Measurements from ENCODE around the gene OR10T2. TPM values are rescaled to one million over a fixed set of nuclear protein-coding genes. Genes with fewer than 3 reads are reported as not detected.

The OR10T2 gene
- total and polyA plus RNA-seq, 2 donors (not counting 3 experiments of a cell fraction or from before 2014, with no cell fraction given): not detected

DNA sequence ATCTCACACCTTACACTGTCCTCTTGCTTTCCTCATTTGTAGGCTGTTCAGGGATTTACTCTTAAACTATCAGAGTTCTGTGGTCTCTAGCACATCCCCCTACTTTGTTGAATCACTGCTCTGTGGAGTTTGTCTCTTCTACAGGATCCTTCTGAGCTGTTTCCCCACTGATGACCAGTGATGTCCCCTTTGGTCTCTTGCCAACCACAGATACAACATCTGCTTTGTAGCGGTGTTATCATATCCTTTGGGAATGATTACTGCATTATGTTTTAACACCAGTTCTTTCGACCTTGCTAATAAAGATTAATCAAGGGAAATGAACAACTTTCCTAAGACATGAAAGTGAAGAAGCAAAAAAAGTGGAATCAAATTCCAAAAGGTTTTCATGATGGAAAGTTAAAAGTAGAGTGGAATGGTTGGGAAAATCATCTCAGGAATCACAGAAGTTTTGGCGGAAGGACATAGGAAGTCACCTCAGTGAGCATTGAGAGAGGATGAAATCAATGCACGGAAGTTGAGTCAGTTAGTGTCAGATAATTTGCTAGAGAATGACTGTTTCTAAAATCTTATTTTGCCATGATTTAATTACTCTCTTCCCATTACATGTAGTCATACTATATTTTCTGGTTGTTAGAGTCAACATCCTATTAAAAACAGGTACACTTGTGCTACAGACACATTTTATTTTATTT lies 15.5 kb upstream of the OR10T2 start:
- Histone ChIP-seq H4K20me1 (replicated peaks; ENCODE audit: control insufficient read depth, extremely low read depth, insufficient read depth, low read length) (no peaks in the 10 kb centered on the region), H3K9me1 (replicated peaks; ENCODE audit: control insufficient read depth, extremely low read depth, insufficient read depth, low read length) (no peaks in the 10 kb centered on the region), H3K79me2 (ENCODE audit: control insufficient read depth, insufficient read depth, low read length) (no peaks in the 10 kb centered on the region), H3K36me3 (ENCODE audit: control insufficient read depth in 2 of 2, extremely low read depth in 1 of 2, insufficient read depth in 2 of 2, low read length in 2 of 2) (no peaks in the 10 kb centered on the region), H3K4me2 (ENCODE audit: insufficient read depth, low read length) (no peak overlapping the region), H3K27ac (ENCODE audit: insufficient read depth, low read depth, low read length) (no peak overlapping the region), H3K27me3 (ENCODE audit: control insufficient read depth in 2 of 2, insufficient read depth in 2 of 2, low read length in 2 of 2) (no peaks in the 10 kb centered on the region), H3K4me3 (replicated peaks in 1 of 3; ENCODE audit: insufficient read depth in 1 of 3, low read depth in 1 of 3, low read length in 3 of 3) (no peak overlapping the region), H3K9ac (replicated peaks; ENCODE audit: extremely low read depth, insufficient read depth, low read length) (no peak overlapping the region), H3K9me3 (replicated peaks; ENCODE audit: control insufficient read depth, insufficient read depth, low read length) (no peaks in the 10 kb centered on the region), H3K4me1 (ENCODE audit: control insufficient read depth, extremely low read depth, insufficient read depth, low read length) (no peaks in the 10 kb centered on the region), H2AFZ (ENCODE audit: low read depth, low read length) (no peak overlapping the region)
- intact Hi-C loops (cut with micrococcal nuclease): no loop called here
- DNase-seq (ENCODE audit: low read depth, low spot score): no peak
- FAIRE-seq: no peak
- dilution Hi-C loops (cut with MboI; ENCODE audit: extremely low pct_ligation_motif_present, low sequenced_read_pairs): no loop called here
- no peak for TF ChIP-seq MAX (IDR thresholded peaks at IDR 0.05; ENCODE audit: insufficient read depth, insufficient read length)
- no peak for TF ChIP-seq MYC (IDR thresholded peaks at IDR 0.05; ENCODE audit: low read depth, low read length)
- TF ChIP-seq GATA2 (IDR thresholded peaks at IDR 0.05; ENCODE audit: insufficient read depth, insufficient read length, low read depth, low read length): no peak
- TF ChIP-seq FOS (IDR thresholded peaks at IDR 0.05; ENCODE audit: borderline replicate concordance, insufficient read depth, low read length): no peak
- no peak for TF ChIP-seq EZH2 (IDR thresholded peaks at IDR 0.05; ENCODE audit: borderline replicate concordance, low read depth, low read length, severe bottlenecking)
- no peak for TF ChIP-seq CTCF (IDR thresholded peaks at IDR 0.05; ENCODE audit: extremely low read depth in 1 of 2, insufficient read depth in 1 of 2, low read depth in 1 of 2, low read length in 2 of 2)
- no peak for TF ChIP-seq JUN (IDR thresholded peaks at IDR 0.05; ENCODE audit: borderline replicate concordance, insufficient read depth, insufficient read length, low read depth)
- no peak for TF ChIP-seq POLR2AphosphoS5 (IDR thresholded peaks at IDR 0.05; ENCODE audit: insufficient read depth, low read depth, low read length)
- no peak for TF ChIP-seq POLR2A (IDR thresholded peaks at IDR 0.05; ENCODE audit: low read depth, low read length)
- BruUV-seq (replicated peaks): no TSS peak
- CTCF ChIA-PET: no interaction called here
- POLR2A ChIA-PET: no interaction called here
